HG02981 (cell line): ENCODE data around the gene PKN1.
"Not testable (repeated sequence)": the region's sequence is repeated elsewhere in the genome, so short reads cannot be mapped to it uniquely, and the experiment has no call there.

ENCODE experiments used
- ATAC-seq: cut with Tn5 transposase; IDR thresholded peaks from one replicate; pipeline ENCODE4 v1.9.1; 2021; ENCODE audit warnings: mild to moderate bottlenecking, moderate library complexity; ENCODE audit not compliant: unreplicated experiment

PKN1 gene

DNA sequence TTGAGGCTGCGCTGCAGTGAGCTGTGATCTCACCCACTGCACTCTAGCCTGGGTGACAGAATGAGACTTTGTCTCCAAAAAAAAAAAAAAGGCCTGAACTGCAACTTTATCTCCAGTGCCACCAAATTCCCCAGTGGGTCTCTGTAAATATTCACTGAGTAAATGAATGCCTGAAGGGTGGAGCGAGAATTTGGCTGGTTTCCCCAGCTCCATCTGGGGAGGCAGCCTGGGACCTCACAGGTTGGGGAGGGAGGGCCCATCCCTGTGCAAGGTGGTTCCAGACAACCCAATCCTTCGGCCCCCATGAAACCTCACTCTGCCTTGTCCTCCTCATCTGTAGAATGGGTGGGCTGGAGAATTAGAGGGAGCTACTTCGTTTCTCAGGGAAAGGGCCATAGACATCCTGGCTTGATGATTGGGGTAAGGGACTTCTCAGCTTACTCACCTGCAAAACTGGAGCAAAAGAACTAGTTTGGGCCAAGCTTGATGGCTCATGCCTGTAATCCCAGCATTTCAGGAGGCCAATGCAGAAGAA, 4.2 kb upstream of the PKN1 start:
- no peak for ATAC-seq

DNA sequence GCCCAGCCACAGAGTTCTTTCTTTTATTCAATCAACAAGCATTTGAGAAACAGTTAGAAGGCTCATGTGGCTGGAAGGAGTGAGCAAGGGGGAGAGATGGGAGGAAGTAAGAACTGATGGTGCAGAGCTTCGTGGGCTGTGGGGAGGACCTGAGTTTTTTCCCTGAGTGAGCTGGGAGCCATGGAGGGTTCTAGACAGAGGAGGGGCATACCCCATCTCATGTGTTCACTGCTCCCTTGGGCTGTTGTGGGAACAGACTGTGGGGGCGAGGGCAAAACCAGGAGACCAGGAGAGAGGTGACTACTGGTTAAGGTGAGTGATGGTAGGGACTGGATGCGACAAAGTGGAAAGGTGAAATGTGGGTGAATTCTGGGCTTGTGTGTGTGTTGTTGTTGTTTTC, 2.4 kb upstream of the PKN1 start:
- no peak for ATAC-seq

DNA sequence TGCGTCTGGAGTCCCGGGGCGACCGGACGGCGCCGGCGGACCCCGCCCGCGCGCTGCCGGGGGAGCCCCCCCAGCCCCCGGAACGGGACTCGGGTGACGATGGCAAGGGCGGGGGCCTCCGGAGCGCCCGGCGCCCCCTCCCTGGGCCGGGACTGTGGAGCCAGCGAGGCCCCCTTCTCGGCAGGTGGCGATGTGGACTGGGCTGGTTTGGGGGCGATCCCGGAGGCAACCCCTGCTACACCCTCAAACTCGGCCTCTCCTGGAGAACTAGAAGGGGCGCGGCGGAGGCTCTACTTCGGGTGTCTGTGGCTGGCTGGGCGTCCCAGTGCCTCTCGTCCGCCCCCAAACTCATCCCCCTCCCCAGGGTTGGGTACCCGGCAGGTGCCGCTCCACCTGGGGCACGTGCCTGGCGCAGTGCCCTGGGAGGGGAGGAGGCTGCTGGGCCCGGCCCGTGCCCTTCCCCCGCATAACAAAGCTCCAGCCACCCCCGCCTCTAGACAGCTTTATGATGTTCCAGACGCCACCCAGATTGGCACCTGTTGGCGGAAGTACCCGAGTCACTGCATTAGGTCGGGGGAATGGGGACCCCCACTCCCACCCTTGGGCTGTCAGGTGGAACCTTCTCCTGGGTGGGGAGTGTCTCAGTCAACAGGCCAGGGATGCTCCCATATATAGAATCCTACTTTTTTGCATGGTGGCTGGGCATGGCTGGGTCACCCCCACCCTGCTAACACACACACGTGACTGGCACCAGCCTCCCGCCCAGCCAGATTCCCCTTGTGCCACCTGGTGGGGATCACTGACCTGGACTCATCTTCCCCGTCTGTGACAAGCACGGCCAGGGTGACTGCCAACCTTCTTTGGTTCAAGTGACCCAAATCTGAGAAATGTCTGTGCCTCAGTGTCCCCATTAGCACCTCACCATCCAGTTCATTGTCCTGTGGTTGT, 722 bp downstream of the PKN1 start:
- ATAC-seq = no peak

DNA sequence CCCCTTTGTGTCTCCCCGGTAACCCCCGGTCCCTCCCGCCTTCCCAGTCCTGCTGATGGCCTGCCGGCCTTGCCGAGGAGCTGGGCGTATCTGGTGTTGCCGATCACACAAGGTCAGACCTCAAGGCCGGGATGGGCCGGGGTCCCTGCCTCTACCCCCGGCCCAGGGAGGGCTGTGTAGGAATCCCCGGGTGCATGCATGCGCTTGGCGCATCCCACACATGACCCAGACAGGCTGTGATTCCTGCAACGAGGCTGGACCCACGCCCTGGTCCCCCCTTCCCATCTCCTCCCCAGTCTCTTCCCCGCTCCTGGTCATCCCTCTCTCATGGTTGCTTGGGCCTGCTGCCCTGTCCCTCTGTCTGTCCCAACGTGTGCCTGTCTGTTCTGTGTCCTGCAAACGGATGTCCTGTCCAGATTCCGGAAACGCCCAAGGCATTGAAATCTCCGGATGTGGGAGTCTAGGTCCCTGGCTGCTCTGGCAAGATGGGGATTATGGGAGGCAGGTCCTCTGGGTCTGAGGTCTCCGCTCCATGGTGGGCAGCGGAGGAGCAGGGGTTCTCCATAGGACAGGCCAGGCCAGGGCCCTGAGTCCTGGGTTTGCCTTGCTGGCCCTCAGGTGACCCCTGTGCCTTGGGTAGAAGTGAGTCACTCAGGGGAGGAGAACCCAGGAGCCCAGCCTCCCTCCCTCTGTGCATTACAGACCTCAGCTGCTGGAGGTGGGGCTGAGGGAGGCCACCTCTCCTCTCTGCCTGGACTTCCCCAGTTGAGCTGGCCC, 1.6 kb downstream of the PKN1 start:
- no peak for ATAC-seq

DNA sequence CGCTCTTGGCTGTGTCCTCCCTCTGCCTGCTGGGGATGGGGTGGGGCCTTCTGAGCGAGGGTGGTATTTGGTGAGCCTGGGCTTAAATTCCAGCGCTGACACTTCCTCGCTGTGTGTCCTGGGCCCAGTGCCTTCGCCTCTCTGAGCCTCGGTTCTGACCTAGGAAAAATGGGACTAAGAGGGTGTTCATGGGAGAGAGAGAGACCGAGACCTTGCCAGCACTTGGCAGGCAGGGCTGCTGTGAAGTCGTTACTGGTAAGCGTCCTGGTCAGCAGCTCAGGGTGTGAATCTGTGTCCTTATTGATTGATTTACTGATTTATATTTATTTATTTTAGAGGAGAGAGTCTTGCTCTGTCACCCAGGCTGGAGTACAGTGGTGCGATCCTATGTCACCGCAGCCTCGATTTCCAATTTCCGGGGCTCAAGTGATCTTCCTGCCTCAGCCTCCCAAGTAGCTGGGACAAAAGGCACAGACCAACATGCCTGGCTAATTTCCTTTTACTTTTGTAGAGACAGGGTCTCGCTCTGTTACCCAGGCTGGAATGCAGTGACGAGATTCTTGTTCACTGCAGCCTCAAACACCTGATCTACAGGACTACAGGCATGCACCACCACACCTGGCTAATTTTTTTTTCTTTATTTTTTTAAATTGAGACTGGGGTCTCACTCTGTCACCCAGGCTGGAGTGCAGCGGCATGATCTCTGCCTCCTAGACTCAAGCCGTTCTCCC, 2.4 kb downstream of the PKN1 start:
- ATAC-seq = no peak

DNA sequence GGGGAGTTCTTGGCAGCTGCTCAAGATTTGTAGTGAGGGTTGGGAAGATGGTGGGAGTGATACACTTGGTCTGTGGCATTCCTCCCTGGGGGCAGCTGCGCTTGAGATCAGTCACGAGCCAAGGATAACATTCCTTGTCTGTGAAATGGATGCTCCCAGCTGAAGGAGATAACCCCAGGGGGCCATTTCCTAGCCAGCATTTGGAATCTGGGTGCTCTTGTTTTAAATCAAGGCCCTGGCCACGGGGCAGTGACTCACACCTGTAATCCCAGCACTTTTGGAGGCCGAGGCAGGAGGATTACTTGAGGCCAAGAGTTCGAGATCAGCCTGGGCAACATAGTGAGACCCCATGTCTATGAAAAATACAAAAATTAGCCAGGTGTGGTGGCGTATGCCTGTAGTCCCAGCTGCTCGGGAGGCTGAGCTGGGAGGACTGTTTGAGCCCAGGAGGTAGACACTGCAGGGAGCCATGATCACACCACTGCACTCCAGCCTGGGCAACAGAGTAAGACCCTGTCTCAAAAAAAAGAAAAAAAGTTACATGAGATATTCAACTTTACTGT, 4.6 kb downstream of the PKN1 start:
- no peak for ATAC-seq

DNA sequence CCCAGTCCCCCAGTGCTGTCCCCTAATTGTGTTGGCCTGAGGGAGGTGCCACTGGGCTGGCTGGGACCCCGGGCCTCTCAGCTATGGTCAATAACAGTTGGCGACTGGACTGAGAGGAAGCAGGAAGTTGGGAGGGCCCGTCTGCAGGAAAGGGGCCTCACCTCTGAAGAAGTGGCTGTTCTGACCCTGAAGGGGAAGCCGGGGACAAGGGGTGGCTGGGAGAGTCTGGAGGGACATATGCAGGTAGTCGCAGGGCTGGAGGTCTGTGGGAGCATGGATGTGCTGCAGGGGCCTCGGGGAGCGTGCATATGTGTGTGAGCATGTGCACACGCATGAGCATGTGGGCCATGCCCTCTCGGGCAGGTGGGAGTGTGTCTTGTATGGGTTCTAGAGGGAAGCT, 5.9 kb downstream of the PKN1 start:
- no peak for ATAC-seq

DNA sequence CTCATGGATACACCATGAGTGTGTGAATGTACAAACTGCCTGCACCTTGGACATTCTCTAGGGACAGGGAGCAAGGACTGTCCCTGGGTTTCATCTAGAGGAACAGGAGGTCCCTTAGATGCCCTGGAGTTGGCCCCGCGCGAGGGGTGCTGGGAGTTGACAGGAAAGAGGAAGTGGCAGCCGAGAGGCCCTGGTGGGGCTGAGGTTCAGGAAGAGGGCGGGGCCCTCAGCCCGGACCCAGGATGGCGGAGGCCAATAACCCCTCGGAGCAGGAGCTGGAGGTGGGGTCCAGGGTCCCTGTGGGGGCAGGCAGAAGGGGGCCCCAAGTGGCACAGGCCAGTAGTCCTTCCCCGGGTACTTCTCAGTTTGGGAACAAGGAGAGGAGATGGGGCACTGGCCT, 6.9 kb downstream of the PKN1 start:
- peak; percentile 81 for ATAC-seq

DNA sequence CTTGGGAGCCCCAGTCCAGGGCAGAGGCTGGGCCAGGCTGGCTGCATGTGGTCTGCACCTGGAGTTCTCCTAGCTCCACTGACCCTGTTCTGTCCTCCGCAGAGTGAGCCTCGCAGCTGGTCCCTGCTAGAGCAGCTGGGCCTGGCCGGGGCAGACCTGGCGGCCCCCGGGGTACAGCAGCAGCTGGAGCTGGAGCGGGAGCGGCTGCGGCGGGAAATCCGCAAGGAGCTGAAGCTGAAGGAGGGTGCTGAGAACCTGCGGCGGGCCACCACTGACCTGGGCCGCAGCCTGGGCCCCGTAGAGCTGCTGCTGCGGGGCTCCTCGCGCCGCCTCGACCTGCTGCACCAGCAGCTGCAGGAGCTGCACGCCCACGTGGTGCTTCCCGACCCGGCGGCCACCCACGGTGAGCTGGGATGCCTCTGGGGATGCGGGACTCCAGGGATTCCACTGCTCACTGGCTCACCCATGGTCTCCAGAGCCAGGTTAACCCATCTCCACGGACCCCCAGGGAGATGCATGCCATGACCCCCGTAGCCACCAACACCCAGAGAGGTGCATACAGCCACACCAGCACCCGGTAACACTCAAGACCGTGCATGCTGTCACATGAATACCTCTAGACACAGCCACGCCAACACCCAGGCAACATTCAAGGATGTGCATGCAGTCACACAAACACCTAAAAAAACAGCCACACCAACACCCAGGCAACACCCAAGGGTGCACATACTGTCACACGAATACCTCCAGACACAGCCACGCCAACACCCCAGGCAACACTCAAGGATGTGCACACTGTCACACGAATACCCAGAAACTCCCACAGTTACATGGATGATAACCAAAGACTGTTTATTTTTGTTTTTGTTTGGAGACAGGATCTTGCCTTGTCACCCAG, 8.2 kb downstream of the PKN1 start:
- no peak for ATAC-seq

DNA sequence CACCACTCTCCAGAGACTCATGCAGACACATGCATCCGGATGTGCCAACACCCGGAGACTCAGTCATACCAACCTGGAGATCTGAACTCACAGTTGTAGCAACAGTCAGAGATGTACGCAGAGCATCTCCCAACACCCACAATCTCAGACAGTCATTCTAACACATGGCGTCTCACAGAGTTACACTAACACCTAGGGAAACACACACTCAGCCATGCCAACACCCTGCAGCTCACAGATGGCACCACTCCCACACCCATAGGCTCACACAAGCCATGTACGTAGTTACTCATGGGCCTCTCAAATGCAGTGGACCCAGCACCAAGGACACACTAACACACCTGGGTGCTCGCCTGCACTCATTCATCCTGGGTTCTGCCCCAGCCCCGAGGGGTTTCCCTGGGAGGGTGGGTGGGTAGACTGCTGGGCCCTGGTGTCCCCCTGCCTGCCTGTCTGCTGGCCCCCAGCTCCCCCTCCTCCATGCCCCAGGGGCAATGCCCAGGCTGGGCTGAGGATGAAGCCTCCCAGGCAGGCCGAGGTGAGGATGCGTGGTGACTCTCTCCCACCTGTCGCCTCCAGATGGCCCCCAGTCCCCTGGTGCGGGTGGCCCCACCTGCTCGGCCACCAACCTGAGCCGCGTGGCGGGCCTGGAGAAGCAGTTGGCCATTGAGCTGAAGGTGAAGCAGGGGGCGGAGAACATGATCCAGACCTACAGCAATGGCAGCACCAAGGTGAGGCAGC, 10.0 kb downstream of the PKN1 start:
- no peak for ATAC-seq

DNA sequence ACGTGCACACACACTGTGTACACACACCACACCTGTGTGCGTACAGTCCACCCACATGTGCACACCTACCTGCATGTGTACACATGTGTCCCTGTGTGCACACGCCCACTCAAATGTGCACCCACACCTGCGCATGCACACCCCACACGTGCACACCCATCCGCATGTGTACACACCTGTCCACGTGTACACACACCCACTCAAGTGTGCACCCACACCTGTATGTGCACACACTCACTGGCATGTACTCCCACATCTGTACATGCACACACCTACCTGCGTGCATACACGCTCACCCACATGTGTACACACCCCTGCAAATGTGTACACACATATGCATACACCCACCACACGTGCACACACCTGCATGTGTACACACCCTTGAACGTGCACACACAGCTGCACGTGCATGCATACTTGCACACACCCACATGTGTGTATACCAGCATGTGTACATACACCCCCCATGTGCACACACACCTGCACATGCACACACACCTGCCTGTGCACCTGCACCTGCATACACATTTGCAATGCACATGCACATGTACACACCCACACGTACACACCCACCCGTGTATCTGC, 10.6 kb downstream of the PKN1 start:
- no peak for ATAC-seq

DNA sequence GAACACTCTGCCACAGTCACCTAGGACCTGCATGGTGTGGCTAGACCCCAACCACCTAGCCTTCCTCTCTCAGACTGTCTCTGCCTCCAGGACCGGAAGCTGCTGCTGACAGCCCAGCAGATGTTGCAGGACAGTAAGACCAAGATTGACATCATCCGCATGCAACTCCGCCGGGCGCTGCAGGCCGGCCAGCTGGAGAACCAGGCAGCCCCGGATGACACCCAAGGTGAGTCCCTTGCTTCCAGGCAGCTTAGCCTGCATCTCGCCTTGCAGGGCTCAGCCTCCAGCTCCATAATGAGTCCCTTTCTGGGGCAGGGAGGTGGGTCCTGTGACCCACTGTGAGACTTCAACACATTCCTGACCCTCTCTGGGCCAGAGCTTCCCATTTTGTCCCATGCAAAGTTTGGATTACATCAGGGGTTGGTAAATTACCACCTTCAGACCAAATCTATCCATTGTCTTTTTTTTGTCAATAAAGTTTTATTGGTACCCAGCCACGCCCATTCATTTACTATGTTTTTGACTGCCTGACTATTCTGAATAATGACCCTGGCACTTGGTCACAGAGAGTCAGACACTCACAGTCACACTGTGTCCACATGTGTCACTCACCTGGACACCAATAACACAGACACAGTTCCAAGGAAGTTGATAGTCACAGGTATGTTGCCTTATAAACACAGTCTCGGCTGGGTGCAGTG, 13.4 kb downstream of the PKN1 start:
- ATAC-seq = no peak

DNA sequence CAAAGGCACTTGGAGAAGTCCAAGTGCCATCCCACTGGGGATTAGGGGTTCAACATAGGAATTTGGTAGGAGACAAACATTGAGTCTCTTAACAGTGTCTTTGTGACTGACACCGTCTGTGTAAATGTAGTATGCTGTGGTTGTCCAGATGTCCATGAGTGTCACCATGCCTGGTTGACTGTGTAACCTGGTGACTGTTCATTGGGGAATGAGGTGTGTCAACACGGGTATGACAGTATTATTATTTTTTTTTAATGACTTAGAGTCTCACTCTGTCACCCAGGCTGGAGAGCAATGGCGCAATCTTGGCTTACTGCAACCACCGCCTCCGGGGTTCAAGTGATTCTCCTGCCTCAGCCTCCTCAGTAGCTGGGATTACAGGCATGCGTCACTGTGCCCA, 16.2 kb downstream of the PKN1 start:
- ATAC-seq = no peak

DNA sequence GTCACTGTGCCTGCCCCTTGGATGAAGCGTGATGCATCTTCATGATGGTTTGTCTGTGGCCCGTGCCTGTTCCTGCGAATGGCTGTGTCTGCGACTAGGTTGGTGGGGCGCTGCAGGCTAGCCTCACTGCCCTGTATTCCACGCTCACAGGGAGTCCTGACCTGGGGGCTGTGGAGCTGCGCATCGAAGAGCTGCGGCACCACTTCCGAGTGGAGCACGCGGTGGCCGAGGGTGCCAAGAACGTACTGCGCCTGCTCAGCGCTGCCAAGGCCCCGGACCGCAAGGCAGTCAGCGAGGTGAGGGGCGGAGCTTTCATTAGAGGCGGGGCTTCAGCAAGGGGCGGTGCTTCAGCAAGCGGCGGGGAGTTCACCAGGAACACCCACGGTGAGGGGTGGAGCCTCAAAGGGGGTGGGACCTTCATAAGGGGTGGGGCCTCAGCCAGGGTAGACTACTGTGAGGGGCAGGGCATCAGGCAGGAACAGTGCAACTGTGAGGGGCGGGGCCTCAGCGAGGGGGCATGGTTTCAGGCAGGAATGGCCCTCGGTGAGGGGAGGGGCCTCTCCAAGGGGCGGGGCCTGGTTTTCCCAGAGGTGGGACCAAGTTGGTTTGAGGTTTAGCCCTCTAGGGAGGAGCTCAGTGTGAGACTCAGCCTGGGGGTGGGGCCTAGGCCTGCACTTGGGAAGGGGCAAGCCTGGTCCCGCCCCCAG, 17.2 kb downstream of the PKN1 start:
- no peak for ATAC-seq

DNA sequence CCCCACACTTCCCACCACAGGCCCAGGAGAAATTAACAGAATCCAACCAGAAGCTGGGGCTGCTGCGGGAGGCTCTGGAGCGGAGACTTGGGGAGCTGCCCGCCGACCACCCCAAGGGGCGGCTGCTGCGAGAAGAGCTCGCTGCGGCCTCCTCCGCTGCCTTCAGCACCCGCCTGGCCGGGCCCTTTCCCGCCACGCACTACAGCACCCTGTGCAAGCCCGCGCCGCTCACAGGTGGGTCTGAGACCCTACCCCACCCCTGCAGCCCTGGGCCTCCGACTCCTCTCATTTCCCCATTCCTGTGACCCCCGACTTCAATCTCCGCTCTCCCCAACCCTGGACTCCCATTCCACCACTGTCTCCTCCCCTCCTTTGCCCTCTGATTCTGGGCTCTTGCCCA, 17.8 kb downstream of the PKN1 start:
- no peak for ATAC-seq

DNA sequence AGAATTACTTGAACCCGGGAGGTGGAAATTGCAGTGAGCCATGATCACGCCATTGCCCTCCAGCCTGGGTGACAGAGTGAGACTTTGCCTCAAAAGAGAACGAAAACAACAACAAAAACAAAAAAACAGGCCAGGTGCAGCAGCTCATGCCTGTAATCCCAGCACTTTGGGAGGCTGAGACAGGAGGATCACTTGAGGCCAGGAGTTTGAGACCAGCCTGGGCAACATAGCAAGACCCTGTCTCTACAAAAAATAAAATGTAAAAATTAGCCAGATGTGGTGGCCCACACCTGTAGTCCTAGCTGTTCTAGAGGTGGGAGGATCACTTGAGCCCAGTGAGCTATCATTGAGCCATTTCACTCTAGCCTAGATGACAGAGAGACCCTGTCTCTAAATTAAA, 19.2 kb downstream of the PKN1 start:
- not testable (repeated sequence) for ATAC-seq

DNA sequence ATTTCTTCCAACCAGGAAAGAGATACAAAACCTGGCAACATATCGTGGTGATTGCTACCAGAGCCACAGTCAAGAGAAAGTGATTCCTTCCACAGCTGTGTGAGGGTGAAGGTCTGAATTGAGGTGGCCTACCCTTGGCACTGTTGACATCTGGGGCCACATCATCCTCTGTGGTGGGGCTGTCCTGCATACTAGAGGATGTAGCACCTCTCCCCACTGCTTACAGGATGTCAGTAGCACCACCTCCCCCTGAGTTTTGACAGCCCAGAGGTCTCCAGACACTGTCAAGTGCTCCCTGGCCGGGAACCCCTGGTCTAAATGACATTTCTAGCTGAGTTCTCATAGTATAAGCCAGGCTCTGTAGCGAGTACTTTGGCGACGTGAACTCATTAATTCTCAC, 26.6 kb downstream of the PKN1 start:
- ATAC-seq = no peak

DNA sequence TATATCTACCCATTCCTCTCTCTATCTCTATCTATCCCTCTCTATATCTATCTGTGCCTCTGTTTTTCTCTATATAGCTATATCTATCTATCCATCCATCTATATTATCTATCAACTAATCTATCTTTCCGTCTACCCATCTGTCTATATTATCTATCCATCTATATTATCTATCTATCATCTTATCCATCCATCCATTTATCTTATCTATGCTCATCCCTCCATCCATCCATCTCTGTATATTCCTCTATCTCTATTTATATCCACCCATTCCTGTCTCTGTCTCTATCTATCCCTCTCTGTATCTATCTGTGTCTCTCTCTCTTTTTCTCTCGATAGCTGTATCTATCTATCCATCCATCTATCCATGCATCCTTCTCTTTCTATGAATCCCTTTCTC, 27.8 kb downstream of the PKN1 start:
- no peak for ATAC-seq
